GM12878 (cell line): Measurements from ENCODE around the gene TADA3. TPM values are rescaled to one million over a fixed set of nuclear protein-coding genes. Genes with fewer than 3 reads are reported as not detected.
A peak's percentile ranks its signal among the peaks of the same experiment; 100 is the strongest.

Experiments
- CHD4 ChIP-seq: fragments of 200-600 bp; sonication (generic); IDR thresholded peaks from 2 replicates; pipeline ENCODE4 v1.6.1; 2016; ENCODE audit warnings: mild to moderate bottlenecking
- CREB1 ChIP-seq: IDR thresholded peaks from 2 replicates; pipeline ENCODE4 v1.6.1; 2012; ENCODE audit warnings: low read depth, mild to moderate bottlenecking, inconsistent platforms
- ETV6 ChIP-seq, 2 experiments: fragments of 450-650 bp in 1 of 2; IDR thresholded peaks in 1 of 2; conservative IDR thresholded peaks in 1 of 2; 2 replicates each; pipeline ENCODE4 v1.6.1; 2014; ENCODE audit warnings: antibody characterized with exemption in 1 of 2, borderline replicate concordance in 1 of 2, low read depth in 1 of 2, mild to moderate bottlenecking in 1 of 2, moderate library complexity in 1 of 2
- GATAD2B ChIP-seq: fragments of 450-650 bp; conservative IDR thresholded peaks from 2 replicates; pipeline ENCODE4 v1.6.1; 2017; ENCODE audit warnings: low read depth, mild to moderate bottlenecking, moderate library complexity
- HCFC1 ChIP-seq: fragments of 150-350 bp; IDR thresholded peaks from 2 replicates; pipeline ENCODE4 v1.6.1; 2014; ENCODE audit warnings: low read length
- HDAC2 ChIP-seq: fragments of 200-600 bp; sonication (generic); IDR thresholded peaks from 2 replicates; pipeline ENCODE4 v1.6.1; 2017
- IRF4 ChIP-seq: IDR thresholded peaks from 2 replicates; pipeline ENCODE4 v1.6.1; 2011; ENCODE audit warnings: low read depth, low read length
- JUNB ChIP-seq: IDR thresholded peaks from 2 replicates; pipeline ENCODE4 v1.6.1; 2016; ENCODE audit warnings: antibody characterized with exemption, mild to moderate bottlenecking
- NFYB ChIP-seq: IDR thresholded peaks from 2 replicates; pipeline ENCODE4 v1.6.1; 2011; ENCODE audit warnings: low read depth, mild to moderate bottlenecking, low read length, improper control_type of control experiment, moderate library complexity; ENCODE audit not compliant: insufficient read depth
- PML ChIP-seq: IDR thresholded peaks from 2 replicates; pipeline ENCODE4 v1.6.1; 2012; ENCODE audit warnings: low read length, inconsistent platforms
- RCOR1 ChIP-seq: conservative IDR thresholded peaks from 2 replicates; pipeline ENCODE4 v1.6.1; 2012; ENCODE audit warnings: low read depth, low read length, improper control_type of control experiment
- RELA ChIP-seq: fragments of 450-650 bp; IDR thresholded peaks from 2 replicates; pipeline ENCODE4 v1.8.0; 2014; ENCODE audit warnings: borderline replicate concordance; ENCODE audit not compliant: partially characterized antibody
- RFX5 ChIP-seq: IDR thresholded peaks from 2 replicates; pipeline ENCODE4 v1.6.1; 2011; ENCODE audit warnings: low read depth, low read length, improper control_type of control experiment
- STAT3 ChIP-seq: IDR thresholded peaks from 2 replicates; pipeline ENCODE4 v1.6.1; 2011; ENCODE audit warnings: low read depth, low read length, improper control_type of control experiment
- TARDBP ChIP-seq: IDR thresholded peaks from 2 replicates; pipeline ENCODE4 v1.6.1; 2016; ENCODE audit warnings: borderline replicate concordance
- TCF12 ChIP-seq: IDR thresholded peaks from 2 replicates; pipeline ENCODE4 v1.6.1; 2011; ENCODE audit warnings: low read depth, mild to moderate bottlenecking, low read length
- ZNF217 ChIP-seq: fragments of 450-650 bp; IDR thresholded peaks from 2 replicates; pipeline ENCODE4 v1.6.1; 2017; ENCODE audit warnings: antibody characterized with exemption, mild to moderate bottlenecking
- polyA plus RNA-seq, 11 experiments: library from polyadenylated mRNA; depleted of rRNA in 4 of 11; unstranded in 6 of 11; stranded (reverse) in 5 of 11; fragments of >200 nt; fragmentation: Nextera tagmentation in 4 of 11; fragmentation: Illumina TruSeq in 1 of 11; extraction: Ambion mirVana in 4 of 11; extraction: Trizol in 1 of 11; gene quantifications; 1 replicate in 1 of 11; 2 replicates in 10 of 11; pipeline versions ENCODE4 v1.2.1 to v1.2.3, GENCODE V29; 2011 to 2016; ENCODE audit warnings: inconsistent platforms in 2 of 11, missing spikeins in 2 of 11, low read depth in 1 of 11
- total RNA-seq, 4 experiments: library from RNA; depleted of rRNA in 3 of 4; stranded (reverse); fragments of >200 nt in 3 of 4; fragmentation: Illumina TruSeq in 1 of 4; extraction: Trizol in 1 of 4; gene quantifications; 2 replicates each; pipeline versions ENCODE4 v1.2.1 to v1.2.3, GENCODE V29; 2013 to 2021
- TF ChIP-seq, protein P1 (sequence below): IDR thresholded peaks from 2 replicates; pipeline ENCODE4 v1.6.1; 2012; ENCODE audit warnings: low read depth, low read length, improper control_type of control experiment
- TF ChIP-seq, protein P2 (sequence below): IDR thresholded peaks from 2 replicates; pipeline ENCODE4 v1.6.1; 2012; ENCODE audit warnings: low read depth, low read length, improper control_type of control experiment
- TF ChIP-seq, protein P3 (sequence below): IDR thresholded peaks from 2 replicates; pipeline ENCODE4 v1.6.1; 2012; ENCODE audit warnings: mild to moderate bottlenecking, low read depth, low read length
- TF ChIP-seq, protein P4 (sequence below): fragments of 450-650 bp; IDR thresholded peaks from 2 replicates; pipeline ENCODE4 v1.6.1; 2016; ENCODE audit warnings: mild to moderate bottlenecking, moderate library complexity, borderline replicate concordance

Gene TADA3
- total and polyA plus RNA-seq, 10 of the 15 experiments (the other 5 are each of a cell fraction or from before 2014, with no cell fraction given): 2.6 to 71.2 (median 51.0) TPM

DNA sequence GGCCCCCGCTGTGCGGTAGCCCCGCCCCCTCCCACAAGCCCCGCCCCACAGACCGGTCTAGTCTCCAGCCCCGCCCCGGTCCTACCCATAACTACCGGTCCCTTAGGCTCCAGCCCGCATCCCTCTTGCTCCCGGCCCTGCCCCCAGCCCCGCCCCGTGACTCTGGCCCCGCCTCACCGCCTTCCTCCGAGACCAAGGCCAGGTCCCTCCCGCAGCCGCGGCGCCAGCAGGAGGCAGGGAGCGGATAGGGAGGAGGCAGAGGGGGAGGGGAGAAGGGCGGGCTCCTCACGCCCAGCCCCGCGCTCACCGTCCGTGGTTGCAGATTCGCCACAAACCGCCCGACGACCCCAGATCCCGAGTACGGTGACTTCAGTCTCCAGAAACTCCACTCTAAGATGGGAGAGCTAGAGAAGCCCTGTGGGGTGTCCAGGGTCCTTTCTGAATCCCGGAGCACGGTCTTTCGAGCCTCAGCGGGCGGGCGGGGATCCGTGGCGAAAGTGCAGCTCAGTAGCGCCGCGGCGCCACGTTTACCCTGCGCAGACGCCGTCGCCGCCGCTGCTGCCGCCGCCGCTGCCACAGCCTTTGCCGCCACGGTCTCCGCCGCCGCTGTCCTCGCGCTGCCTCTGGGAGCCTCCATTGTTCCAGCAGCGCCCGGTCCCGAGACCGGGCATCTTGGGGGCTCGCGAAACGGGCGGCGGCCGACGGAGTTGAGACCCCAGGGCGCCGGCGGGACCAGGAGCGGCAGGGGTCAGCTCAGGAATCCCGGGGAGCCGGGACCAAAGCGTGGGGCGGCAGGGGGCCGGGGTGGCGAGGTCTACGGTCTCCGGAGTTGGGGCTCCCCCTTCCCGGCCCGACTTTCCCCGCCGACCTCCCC lies 60.8 kb downstream of the TADA3 start, which contains the start of gene BRPF1 (continued):
- TF ChIP-seq, protein P1, sequence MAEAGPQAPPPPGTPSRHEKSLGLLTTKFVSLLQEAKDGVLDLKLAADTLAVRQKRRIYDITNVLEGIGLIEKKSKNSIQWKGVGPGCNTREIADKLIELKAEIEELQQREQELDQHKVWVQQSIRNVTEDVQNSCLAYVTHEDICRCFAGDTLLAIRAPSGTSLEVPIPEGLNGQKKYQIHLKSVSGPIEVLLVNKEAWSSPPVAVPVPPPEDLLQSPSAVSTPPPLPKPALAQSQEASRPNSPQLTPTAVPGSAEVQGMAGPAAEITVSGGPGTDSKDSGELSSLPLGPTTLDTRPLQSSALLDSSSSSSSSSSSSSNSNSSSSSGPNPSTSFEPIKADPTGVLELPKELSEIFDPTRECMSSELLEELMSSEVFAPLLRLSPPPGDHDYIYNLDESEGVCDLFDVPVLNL: 0 out of 2 replicates have a peak, but pooled peaks have one; percentile 33
- no peak for TF ChIP-seq ZNF217
- TF ChIP-seq, protein P2, sequence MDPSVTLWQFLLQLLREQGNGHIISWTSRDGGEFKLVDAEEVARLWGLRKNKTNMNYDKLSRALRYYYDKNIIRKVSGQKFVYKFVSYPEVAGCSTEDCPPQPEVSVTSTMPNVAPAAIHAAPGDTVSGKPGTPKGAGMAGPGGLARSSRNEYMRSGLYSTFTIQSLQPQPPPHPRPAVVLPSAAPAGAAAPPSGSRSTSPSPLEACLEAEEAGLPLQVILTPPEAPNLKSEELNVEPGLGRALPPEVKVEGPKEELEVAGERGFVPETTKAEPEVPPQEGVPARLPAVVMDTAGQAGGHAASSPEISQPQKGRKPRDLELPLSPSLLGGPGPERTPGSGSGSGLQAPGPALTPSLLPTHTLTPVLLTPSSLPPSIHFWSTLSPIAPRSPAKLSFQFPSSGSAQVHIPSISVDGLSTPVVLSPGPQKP: no peak
- peak; percentile 64; the same call in 1 of the 2 replicates for TF ChIP-seq HCFC1
- TF ChIP-seq ETV6 (conservative IDR thresholded peaks at IDR 0.05 in 1 of 2, IDR thresholded peaks at IDR 0.05 in 1 of 2; ENCODE audit: borderline replicate concordance in 1 of 2, low read depth in 1 of 2): no peak; a peak in 1 of 4 replicates
- peak; percentile 57; the same call in 1 of the 2 replicates for TF ChIP-seq TARDBP
- no peak; the same call in 1 of the 2 replicates for TF ChIP-seq TCF12
- TF ChIP-seq RELA: peak; percentile 81
- no peak for TF ChIP-seq RCOR1
- no peak for TF ChIP-seq CHD4
- TF ChIP-seq, protein P3, sequence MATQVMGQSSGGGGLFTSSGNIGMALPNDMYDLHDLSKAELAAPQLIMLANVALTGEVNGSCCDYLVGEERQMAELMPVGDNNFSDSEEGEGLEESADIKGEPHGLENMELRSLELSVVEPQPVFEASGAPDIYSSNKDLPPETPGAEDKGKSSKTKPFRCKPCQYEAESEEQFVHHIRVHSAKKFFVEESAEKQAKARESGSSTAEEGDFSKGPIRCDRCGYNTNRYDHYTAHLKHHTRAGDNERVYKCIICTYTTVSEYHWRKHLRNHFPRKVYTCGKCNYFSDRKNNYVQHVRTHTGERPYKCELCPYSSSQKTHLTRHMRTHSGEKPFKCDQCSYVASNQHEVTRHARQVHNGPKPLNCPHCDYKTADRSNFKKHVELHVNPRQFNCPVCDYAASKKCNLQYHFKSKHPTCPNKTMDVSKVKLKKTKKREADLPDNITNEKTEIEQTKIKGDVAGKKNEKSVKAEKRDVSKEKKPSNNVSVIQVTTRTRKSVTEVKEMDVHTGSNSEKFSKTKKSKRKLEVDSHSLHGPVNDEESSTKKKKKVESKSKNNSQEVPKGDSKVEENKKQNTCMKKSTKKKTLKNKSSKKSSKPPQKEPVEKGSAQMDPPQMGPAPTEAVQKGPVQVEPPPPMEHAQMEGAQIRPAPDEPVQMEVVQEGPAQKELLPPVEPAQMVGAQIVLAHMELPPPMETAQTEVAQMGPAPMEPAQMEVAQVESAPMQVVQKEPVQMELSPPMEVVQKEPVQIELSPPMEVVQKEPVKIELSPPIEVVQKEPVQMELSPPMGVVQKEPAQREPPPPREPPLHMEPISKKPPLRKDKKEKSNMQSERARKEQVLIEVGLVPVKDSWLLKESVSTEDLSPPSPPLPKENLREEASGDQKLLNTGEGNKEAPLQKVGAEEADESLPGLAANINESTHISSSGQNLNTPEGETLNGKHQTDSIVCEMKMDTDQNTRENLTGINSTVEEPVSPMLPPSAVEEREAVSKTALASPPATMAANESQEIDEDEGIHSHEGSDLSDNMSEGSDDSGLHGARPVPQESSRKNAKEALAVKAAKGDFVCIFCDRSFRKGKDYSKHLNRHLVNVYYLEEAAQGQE: no peak
- peak; percentile 78 for TF ChIP-seq CREB1
- no peak for TF ChIP-seq HDAC2
- TF ChIP-seq NFYB: no peak
- no peak for TF ChIP-seq IRF4
- TF ChIP-seq PML: no peak; the same call in 1 of the 2 replicates
- TF ChIP-seq, protein P4, sequence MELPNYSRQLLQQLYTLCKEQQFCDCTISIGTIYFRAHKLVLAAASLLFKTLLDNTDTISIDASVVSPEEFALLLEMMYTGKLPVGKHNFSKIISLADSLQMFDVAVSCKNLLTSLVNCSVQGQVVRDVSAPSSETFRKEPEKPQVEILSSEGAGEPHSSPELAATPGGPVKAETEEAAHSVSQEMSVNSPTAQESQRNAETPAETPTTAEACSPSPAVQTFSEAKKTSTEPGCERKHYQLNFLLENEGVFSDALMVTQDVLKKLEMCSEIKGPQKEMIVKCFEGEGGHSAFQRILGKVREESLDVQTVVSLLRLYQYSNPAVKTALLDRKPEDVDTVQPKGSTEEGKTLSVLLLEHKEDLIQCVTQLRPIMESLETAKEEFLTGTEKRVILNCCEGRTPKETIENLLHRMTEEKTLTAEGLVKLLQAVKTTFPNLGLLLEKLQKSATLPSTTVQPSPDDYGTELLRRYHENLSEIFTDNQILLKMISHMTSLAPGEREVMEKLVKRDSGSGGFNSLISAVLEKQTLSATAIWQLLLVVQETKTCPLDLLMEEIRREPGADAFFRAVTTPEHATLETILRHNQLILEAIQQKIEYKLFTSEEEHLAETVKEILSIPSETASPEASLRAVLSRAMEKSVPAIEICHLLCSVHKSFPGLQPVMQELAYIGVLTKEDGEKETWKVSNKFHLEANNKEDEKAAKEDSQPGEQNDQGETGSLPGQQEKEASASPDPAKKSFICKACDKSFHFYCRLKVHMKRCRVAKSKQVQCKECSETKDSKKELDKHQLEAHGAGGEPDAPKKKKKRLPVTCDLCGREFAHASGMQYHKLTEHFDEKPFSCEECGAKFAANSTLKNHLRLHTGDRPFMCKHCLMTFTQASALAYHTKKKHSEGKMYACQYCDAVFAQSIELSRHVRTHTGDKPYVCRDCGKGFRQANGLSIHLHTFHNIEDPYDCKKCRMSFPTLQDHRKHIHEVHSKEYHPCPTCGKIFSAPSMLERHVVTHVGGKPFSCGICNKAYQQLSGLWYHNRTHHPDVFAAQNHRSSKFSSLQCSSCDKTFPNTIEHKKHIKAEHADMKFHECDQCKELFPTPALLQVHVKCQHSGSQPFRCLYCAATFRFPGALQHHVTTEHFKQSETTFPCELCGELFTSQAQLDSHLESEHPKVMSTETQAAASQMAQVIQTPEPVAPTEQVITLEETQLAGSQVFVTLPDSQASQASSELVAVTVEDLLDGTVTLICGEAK: peak; percentile 82; the same call in 1 of the 2 replicates
- TF ChIP-seq STAT3: no peak
- TF ChIP-seq JUNB: no peak
- no peak for TF ChIP-seq RFX5
- peak; percentile 91 for TF ChIP-seq GATAD2B
